NT2/D1 (cell line): ENCODE data around the gene CHD1L.

ENCODE experiments used
- SUZ12 ChIP-seq: IDR thresholded peaks from 2 replicates; pipeline ENCODE4 v1.6.1; 2011; ENCODE audit not compliant: insufficient read length, insufficient read depth; ENCODE audit errors: extremely low read depth
- YY1 ChIP-seq: IDR thresholded peaks from 2 replicates; pipeline ENCODE4 v1.6.1; 2011; ENCODE audit not compliant: insufficient read length, insufficient read depth
- ZNF274 ChIP-seq: IDR thresholded peaks from 2 replicates; pipeline ENCODE4 v1.6.1; 2011; ENCODE audit warnings: mild to moderate bottlenecking, low read depth, low read length

DNA sequence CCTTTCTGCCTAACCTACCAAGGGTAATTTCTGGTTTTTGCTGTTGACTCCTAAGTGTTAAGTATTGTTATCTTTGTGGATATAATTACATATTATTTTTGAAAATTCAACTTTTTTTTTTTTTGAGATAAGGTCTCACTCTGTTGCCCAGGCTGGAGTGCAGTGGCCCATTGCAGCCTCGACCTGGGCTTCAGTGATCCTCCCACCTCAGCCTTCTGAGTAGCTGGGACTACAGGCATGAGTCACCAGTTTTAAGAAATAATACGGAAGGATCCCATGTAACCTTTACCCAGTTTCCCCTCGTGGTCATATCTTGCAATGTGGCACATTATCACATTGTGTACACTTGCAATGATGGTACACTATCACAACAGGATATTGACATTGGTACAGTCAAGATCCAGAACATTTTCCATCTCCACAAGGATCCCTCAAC is 3.1 kb downstream of the CHD1L start:
- TF ChIP-seq ZNF274 (no peak), YY1 (no peak), SUZ12 (no peak)
